ENCODE data around the gene JUP. TPM values are rescaled to one million over a fixed set of nuclear protein-coding genes. Genes with fewer than 3 reads are reported as not detected.

JUP gene
- total and polyA plus RNA-seq, 10 of the 15 experiments (the other 5 are each of a cell fraction or from before 2014, with no cell fraction given), result 1.5 to 36.3 (median 11.6) TPM

DNA sequence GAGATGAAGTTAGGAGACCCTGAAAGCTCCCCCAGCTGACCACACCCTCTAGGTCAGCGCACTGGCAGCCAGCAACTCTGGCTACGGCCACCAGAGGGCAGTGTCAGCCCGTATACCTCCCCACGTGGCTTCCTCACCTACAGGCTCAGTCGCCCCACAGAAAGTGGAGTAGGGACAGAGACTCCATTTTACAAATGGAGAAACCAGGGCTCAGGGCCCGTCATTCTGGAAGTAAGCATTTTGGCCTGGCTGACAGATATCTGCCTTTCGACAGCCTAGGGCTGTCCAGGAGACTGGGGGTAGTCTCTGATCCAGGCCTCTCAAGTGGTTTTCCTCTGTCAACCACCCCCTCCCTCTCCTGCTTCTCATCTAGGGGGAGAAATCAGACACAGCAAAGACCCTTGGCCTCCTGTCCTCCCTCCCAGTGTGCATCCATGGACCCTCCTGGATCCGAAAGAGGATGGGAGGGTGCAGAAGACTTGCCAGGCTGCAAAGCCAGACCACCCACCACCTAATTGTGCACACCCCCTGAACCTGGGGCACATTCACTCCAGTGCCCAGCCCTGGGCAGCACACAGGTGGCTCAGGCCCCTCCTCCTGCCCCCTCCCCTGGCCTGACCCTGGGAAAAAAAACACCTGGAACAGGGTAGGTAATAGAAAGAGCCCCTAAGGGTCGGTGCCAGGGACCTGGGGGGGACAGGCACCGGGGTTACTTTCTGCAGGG, 48.3 kb downstream of the JUP start (continued):
- TF ChIP-seq STAT1 (conservative IDR thresholded peaks at IDR 0.05) (no peak), IKZF2 (IDR thresholded peaks at IDR 0.05) (no peak), SMAD5 (IDR thresholded peaks at IDR 0.05; ENCODE audit: low read depth) (no peak), SMAD1 (IDR thresholded peaks at IDR 0.05; ENCODE audit: low read depth, partially characterized antibody) (no peak), ZBED1 (IDR thresholded peaks at IDR 0.05; ENCODE audit: borderline replicate concordance) (no peak), NFIC (IDR thresholded peaks at IDR 0.05; ENCODE audit: low read depth, low read length) (no peak), JUNB (IDR thresholded peaks at IDR 0.05) (no peak), TCF7 (IDR thresholded peaks at IDR 0.05; ENCODE audit: borderline replicate concordance) (no peak), MEF2A (IDR thresholded peaks at IDR 0.05; ENCODE audit: insufficient read depth, low read depth, low read length) (no peak), RELA (IDR thresholded peaks at IDR 0.05; ENCODE audit: borderline replicate concordance, partially characterized antibody) (no peak), EGR1 (IDR thresholded peaks at IDR 0.05; ENCODE audit: borderline replicate concordance in 1 of 2, low read depth in 2 of 2, low read length in 2 of 2) (no peak)
- TF ChIP-seq, protein P1, sequence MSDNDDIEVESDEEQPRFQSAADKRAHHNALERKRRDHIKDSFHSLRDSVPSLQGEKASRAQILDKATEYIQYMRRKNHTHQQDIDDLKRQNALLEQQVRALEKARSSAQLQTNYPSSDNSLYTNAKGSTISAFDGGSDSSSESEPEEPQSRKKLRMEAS (IDR thresholded peaks at IDR 0.05; ENCODE audit: low read depth, low read length), result peak; percentile 74
- TF ChIP-seq, protein P2, sequence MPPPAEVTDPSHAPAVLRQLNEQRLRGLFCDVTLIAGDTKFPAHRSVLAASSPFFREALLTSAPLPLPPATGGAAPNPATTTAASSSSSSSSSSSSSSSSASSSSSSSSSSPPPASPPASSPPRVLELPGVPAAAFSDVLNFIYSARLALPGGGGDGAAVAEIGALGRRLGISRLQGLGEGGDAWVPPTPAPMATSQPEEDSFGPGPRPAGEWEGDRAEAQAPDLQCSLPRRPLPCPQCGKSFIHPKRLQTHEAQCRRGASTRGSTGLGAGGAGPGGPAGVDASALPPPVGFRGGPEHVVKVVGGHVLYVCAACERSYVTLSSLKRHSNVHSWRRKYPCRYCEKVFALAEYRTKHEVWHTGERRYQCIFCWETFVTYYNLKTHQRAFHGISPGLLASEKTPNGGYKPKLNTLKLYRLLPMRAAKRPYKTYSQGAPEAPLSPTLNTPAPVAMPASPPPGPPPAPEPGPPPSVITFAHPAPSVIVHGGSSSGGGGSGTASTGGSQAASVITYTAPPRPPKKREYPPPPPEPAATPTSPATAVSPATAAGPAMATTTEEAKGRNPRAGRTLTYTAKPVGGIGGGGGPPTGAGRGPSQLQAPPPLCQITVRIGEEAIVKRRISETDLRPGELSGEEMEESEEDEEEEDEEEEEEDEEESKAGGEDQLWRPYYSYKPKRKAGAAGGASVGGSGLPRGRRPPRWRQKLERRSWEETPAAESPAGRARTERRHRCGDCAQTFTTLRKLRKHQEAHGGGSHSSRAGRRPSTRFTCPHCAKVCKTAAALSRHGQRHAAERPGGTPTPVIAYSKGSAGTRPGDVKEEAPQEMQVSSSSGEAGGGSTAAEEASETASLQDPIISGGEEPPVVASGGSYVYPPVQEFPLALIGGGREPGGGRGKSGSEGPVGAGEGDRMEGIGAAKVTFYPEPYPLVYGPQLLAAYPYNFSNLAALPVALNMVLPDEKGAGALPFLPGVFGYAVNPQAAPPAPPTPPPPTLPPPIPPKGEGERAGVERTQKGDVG (CRISPR knock-in tag; IDR thresholded peaks at IDR 0.05), result no peak
- TF ChIP-seq, protein P3, sequence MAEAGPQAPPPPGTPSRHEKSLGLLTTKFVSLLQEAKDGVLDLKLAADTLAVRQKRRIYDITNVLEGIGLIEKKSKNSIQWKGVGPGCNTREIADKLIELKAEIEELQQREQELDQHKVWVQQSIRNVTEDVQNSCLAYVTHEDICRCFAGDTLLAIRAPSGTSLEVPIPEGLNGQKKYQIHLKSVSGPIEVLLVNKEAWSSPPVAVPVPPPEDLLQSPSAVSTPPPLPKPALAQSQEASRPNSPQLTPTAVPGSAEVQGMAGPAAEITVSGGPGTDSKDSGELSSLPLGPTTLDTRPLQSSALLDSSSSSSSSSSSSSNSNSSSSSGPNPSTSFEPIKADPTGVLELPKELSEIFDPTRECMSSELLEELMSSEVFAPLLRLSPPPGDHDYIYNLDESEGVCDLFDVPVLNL (IDR thresholded peaks at IDR 0.05; ENCODE audit: low read depth, low read length), result no peak

Measured in GM12878 (cell line).